Endothelial cell of umbilical vein (primary cell): ENCODE data around the gene ARL8B. TPM values are rescaled to one million over a fixed set of nuclear protein-coding genes. Genes with fewer than 3 reads are reported as not detected.

Experiments used
- BruUV-seq: library from RNA; stranded (reverse); fragments of 400-500 nt; replicated peaks from 2 replicates; lab custom pipeline; 2021; lab: Mats Ljungman, UMichigan
- CTCF ChIA-PET: fragments of 300-600, 350-600 bp; sonication (Branson Sonifier 250); formaldehyde crosslinking; loops from one replicate; lab custom pipeline; 2021; ENCODE audit warnings: antibody characterized with exemption, inconsistent platforms; lab: Charles Lee
- POLR2A ChIA-PET: fragments of 300-600, 350-600 bp; sonication (Branson Sonifier 250); formaldehyde crosslinking; loops from one replicate; lab custom pipeline; 2021; ENCODE audit warnings: antibody characterized with exemption, inconsistent platforms; lab: Charles Lee
- DNase-seq: peaks from one replicate; pipeline ENCODE4 v3.0.0-alpha.2; 2011; ENCODE audit warnings: low read depth, low spot score
- FAIRE-seq: peaks from 2 replicates; lab custom pipeline; 2011; peaks lifted over from hg19 to GRCh38; lab: Jason Lieb, UNC
- H2AFZ ChIP-seq: 2 replicates; pipeline ENCODE4 v1.6.0; 2012; ENCODE audit warnings: low read depth, low read length, control low read depth, inconsistent platforms
- H3K27ac ChIP-seq: 2 replicates; pipeline ENCODE4 v1.5.1; 2011; ENCODE audit warnings: low read depth, mild to moderate bottlenecking, control low read depth, low read length, moderate library complexity; ENCODE audit not compliant: insufficient read depth
- H3K27me3 ChIP-seq, 2 experiments: 2 replicates each; pipeline versions ENCODE4 v1.6.0 to v1.6.1; 2011; ENCODE audit warnings: low read length in 2 of 2, mixed read lengths in 1 of 2; ENCODE audit not compliant: control insufficient read depth in 2 of 2, insufficient read depth in 2 of 2
- H3K36me3 ChIP-seq, 2 experiments: 2 replicates in 1 of 2; 3 replicates in 1 of 2; pipeline ENCODE4 v1.5.1; 2011; ENCODE audit warnings: low read length in 2 of 2, mild to moderate bottlenecking in 1 of 2, moderate library complexity in 1 of 2; ENCODE audit not compliant: control insufficient read depth in 2 of 2, insufficient read depth in 2 of 2; ENCODE audit errors: extremely low read depth in 1 of 2
- H3K4me1 ChIP-seq: 3 replicates; pipeline ENCODE4 v1.5.1; 2011; ENCODE audit warnings: mild to moderate bottlenecking, low read length; ENCODE audit not compliant: control insufficient read depth, insufficient read depth; ENCODE audit errors: extremely low read depth
- H3K4me2 ChIP-seq: 2 replicates; pipeline ENCODE4 v1.6.1; 2011; ENCODE audit warnings: low read length, control low read depth, mixed read lengths; ENCODE audit not compliant: insufficient read depth
- H3K4me3 ChIP-seq, 3 experiments: fragments of 200-600 bp in 1 of 3; sonication (generic), shearing (Covaris generic) in 1 of 3; replicated peaks in 1 of 3; 2 replicates each; pipeline ENCODE4 v1.5.1; 2011 to 2016; ENCODE audit warnings: control low read depth in 3 of 3, low read length in 3 of 3, mild to moderate bottlenecking in 2 of 3, inconsistent platforms in 1 of 3, low read depth in 1 of 3, moderate library complexity in 1 of 3; ENCODE audit not compliant: insufficient read depth in 1 of 3
- H3K79me2 ChIP-seq: 2 replicates; pipeline ENCODE4 v1.6.0; 2012; ENCODE audit warnings: low read length, inconsistent platforms; ENCODE audit not compliant: control insufficient read depth, insufficient read depth
- H3K9ac ChIP-seq: replicated peaks from 2 replicates; pipeline ENCODE3; 2011; ENCODE audit warnings: low read length, control low read depth; ENCODE audit not compliant: insufficient read depth; ENCODE audit errors: extremely low read depth
- H3K9me1 ChIP-seq: replicated peaks from 3 replicates; pipeline ENCODE4 v1.6.0; 2011; ENCODE audit warnings: mild to moderate bottlenecking, low read length; ENCODE audit not compliant: control insufficient read depth, insufficient read depth; ENCODE audit errors: extremely low read depth
- H3K9me3 ChIP-seq: replicated peaks from 2 replicates; pipeline ENCODE4 v1.5.1; 2012; ENCODE audit warnings: low read length, inconsistent platforms; ENCODE audit not compliant: control insufficient read depth, insufficient read depth
- H4K20me1 ChIP-seq: replicated peaks from 2 replicates; pipeline ENCODE3; 2011; ENCODE audit warnings: mild to moderate bottlenecking, low read length; ENCODE audit not compliant: control insufficient read depth, insufficient read depth; ENCODE audit errors: extremely low read depth
- CTCF ChIP-seq, 2 donors: IDR thresholded peaks; 1 replicate in 1 of 2; 2 replicates in 1 of 2; pipeline ENCODE4 v1.5.1; 2011; ENCODE audit warnings: low read length in 2 of 2, mild to moderate bottlenecking in 2 of 2, moderate library complexity in 2 of 2, control low read depth in 1 of 2, inconsistent platforms in 1 of 2, low read depth in 1 of 2; ENCODE audit not compliant: insufficient read depth in 1 of 2; ENCODE audit errors: extremely low read depth in 1 of 2
- EZH2 ChIP-seq: IDR thresholded peaks from 2 replicates; pipeline ENCODE4 v1.6.1; 2012; ENCODE audit warnings: borderline replicate concordance, low read depth, mild to moderate bottlenecking, moderate library complexity, low read length, inconsistent platforms; ENCODE audit not compliant: severe bottlenecking
- FOS ChIP-seq: IDR thresholded peaks from 2 replicates; pipeline ENCODE4 v1.6.1; 2011; ENCODE audit warnings: mild to moderate bottlenecking, low read length, moderate library complexity, borderline replicate concordance; ENCODE audit not compliant: insufficient read depth
- GATA2 ChIP-seq: IDR thresholded peaks from 2 replicates; pipeline ENCODE4 v1.7.0; 2011; ENCODE audit warnings: low read depth, mild to moderate bottlenecking, moderate library complexity, mixed read lengths, low read length; ENCODE audit not compliant: insufficient read length, insufficient read depth
- JUN ChIP-seq: IDR thresholded peaks from 2 replicates; pipeline ENCODE4 v1.6.1; 2011; ENCODE audit warnings: borderline replicate concordance, low read depth; ENCODE audit not compliant: insufficient read length, insufficient read depth
- MAX ChIP-seq: IDR thresholded peaks from 2 replicates; pipeline ENCODE4 v1.6.1; 2011; ENCODE audit not compliant: insufficient read depth, insufficient read length
- MYC ChIP-seq: IDR thresholded peaks from one replicate; pipeline ENCODE4 v1.6.1; 2011; ENCODE audit warnings: mild to moderate bottlenecking, low read depth, low read length
- POLR2A ChIP-seq: IDR thresholded peaks from 2 replicates; pipeline ENCODE4 v1.6.1; 2012; ENCODE audit warnings: low read depth, mild to moderate bottlenecking, control low read depth, low read length
- POLR2AphosphoS5 ChIP-seq: IDR thresholded peaks from 2 replicates; pipeline ENCODE4 v1.6.1; 2012; ENCODE audit warnings: low read depth, mild to moderate bottlenecking, control low read depth, low read length, moderate library complexity; ENCODE audit not compliant: insufficient read depth
- dilution Hi-C: fragments of 300-500 bp; cut with MboI; formaldehyde crosslinking; loops from one replicate; pipeline ENCODE4 v1.15.0; 2019; ENCODE audit warnings: low sequenced_read_pairs; ENCODE audit not compliant: extremely low pct_ligation_motif_present
- intact Hi-C: fragments of 100-400 bp; cut with micrococcal nuclease; formaldehyde crosslinking; loops from one replicate; pipeline ENCODE4 v1.10.0; 2022
- polyA plus RNA-seq, 4 experiments: library from polyadenylated mRNA; depleted of rRNA in 3 of 4; stranded (reverse) in 3 of 4; unstranded in 1 of 4; fragments of >200 nt; gene quantifications; 2 replicates each; pipeline versions ENCODE4 v1.2.1 to v1.2.3, GENCODE V29; 2011 to 2012; ENCODE audit warnings: missing spikeins in 1 of 4
- total RNA-seq: library from RNA; stranded (reverse); gene quantifications from 2 replicates; pipeline ENCODE4 v1.2.3, GENCODE V29; 2021

The ARL8B gene
- total and polyA plus RNA-seq, 2 donors (not counting 3 experiments of a cell fraction or from before 2014, with no cell fraction given): 32.1 to 58.2 TPM

GRCh38 chr3:5086708-5087107 is 35.4 kb upstream of the ARL8B start:
- no peaks in the 10 kb centered on the region for H3K36me3 ChIP-seq
- CTCF ChIA-PET: interaction anchor here (1.2 to 1.9 kb wide), 2 partner anchors 10 to 16 kb away, joined by 3 to 6 read pairs; no protein-coding TSS in a partner anchor
- FAIRE-seq (no peak), DNase-seq (no peak)
- no peaks in the 10 kb centered on the region for H3K9me1 ChIP-seq
- H3K4me2 ChIP-seq: no peak overlapping the region
- POLR2A ChIA-PET: no interaction called here
- H4K20me1 ChIP-seq: no peaks in the 10 kb centered on the region
- H3K27me3 ChIP-seq: peaks cover 0 to 3% of the 10 kb centered on the region in 2 experiments
- no peaks in the 10 kb centered on the region for H3K4me1 ChIP-seq
- no TSS peak for BruUV-seq
- no peaks in the 10 kb centered on the region for H3K79me2 ChIP-seq
- intact Hi-C loops (no loop called here), dilution Hi-C loops (no loop called here)
- H3K9ac ChIP-seq: no peak overlapping the region
- H3K27ac ChIP-seq: no peak overlapping the region
- H3K9me3 ChIP-seq: no peaks in the 10 kb centered on the region
- no peak overlapping the region for H2AFZ ChIP-seq
- TF ChIP-seq POLR2AphosphoS5 (no peak), JUN (no peak), POLR2A (no peak), FOS (no peak), CTCF (IDR thresholded peaks at IDR 0.05; ENCODE audit: extremely low read depth in 1 of 2, insufficient read depth in 1 of 2, low read depth in 1 of 2, low read length in 2 of 2) (no peak), GATA2 (no peak), MAX (no peak), EZH2 (no peak), MYC (no peak)
- no peak overlapping the region for H3K4me3 ChIP-seq
